Trophoblast cell (in vitro differentiated cells and primary cell): ENCODE data around the gene INHA.

Source experiments
- DNase-seq, 2 donors: peaks; one replicate each; pipeline ENCODE4 v3.0.0-alpha.2; 2016
- H2AFZ ChIP-seq: 2 replicates; pipeline ENCODE4 v1.6.1; 2013; ENCODE audit warnings: low read length, moderate library complexity, mild to moderate bottlenecking; ENCODE audit not compliant: insufficient read depth, poor library complexity
- H2AK5ac ChIP-seq: 2 replicates; pipeline ENCODE4 v1.6.1; 2013; ENCODE audit warnings: mild to moderate bottlenecking, low read length
- H2BK120ac ChIP-seq: 2 replicates; pipeline ENCODE4 v1.6.1; 2013; ENCODE audit warnings: low read length, mild to moderate bottlenecking, moderate library complexity; ENCODE audit not compliant: insufficient read depth, poor library complexity
- H2BK12ac ChIP-seq: 2 replicates; pipeline ENCODE4 v1.6.1; 2013; ENCODE audit warnings: mild to moderate bottlenecking, low read length, moderate library complexity
- H2BK5ac ChIP-seq: 2 replicates; pipeline ENCODE4 v1.6.1; 2013; ENCODE audit warnings: low read length, low read depth, moderate library complexity, mild to moderate bottlenecking; ENCODE audit not compliant: poor library complexity
- H3K14ac ChIP-seq: 2 replicates; pipeline ENCODE4 v1.6.1; 2013; ENCODE audit warnings: mild to moderate bottlenecking, low read length
- H3K18ac ChIP-seq: 2 replicates; pipeline ENCODE4 v1.6.1; 2013; ENCODE audit warnings: mild to moderate bottlenecking, low read length
- H3K23ac ChIP-seq: 2 replicates; pipeline ENCODE4 v1.6.1; 2013; ENCODE audit warnings: low read length
- H3K27ac ChIP-seq: 2 replicates; pipeline ENCODE4 v1.5.1; 2013; ENCODE audit warnings: low read depth, mild to moderate bottlenecking, inconsistent platforms, low read length, moderate library complexity
- H3K27me3 ChIP-seq: 2 replicates; pipeline ENCODE4 v1.6.1; 2013; ENCODE audit warnings: inconsistent platforms, mild to moderate bottlenecking, low read length, moderate library complexity; ENCODE audit not compliant: insufficient read depth
- H3K36me3 ChIP-seq, 2 experiments: 1 replicate in 1 of 2; 2 replicates in 1 of 2; pipeline ENCODE4 v1.6.1; 2013; ENCODE audit warnings: low read length in 2 of 2, mild to moderate bottlenecking in 2 of 2, moderate library complexity in 1 of 2; ENCODE audit not compliant: insufficient read depth in 2 of 2, control insufficient read depth in 1 of 2
- H3K4ac ChIP-seq: 2 replicates; pipeline ENCODE4 v1.6.1; 2013; ENCODE audit warnings: low read depth, mild to moderate bottlenecking, low read length, moderate library complexity
- H3K4me1 ChIP-seq, 2 experiments: 1 replicate in 1 of 2; 2 replicates in 1 of 2; pipeline ENCODE4 v1.6.1; 2013; ENCODE audit warnings: low read length in 2 of 2, mild to moderate bottlenecking in 2 of 2, moderate library complexity in 1 of 2; ENCODE audit not compliant: insufficient read depth in 2 of 2, control insufficient read depth in 1 of 2
- H3K4me2 ChIP-seq: 2 replicates; pipeline ENCODE4 v1.6.1; 2013; ENCODE audit warnings: inconsistent platforms, mild to moderate bottlenecking, low read length, moderate library complexity
- H3K4me3 ChIP-seq: 2 replicates; pipeline ENCODE4 v1.5.1; 2013; ENCODE audit warnings: mild to moderate bottlenecking, low read depth, low read length, inconsistent platforms
- H3K79me1 ChIP-seq: one replicate; pipeline ENCODE4 v1.6.1; 2013; ENCODE audit warnings: low read length
- H3K79me2 ChIP-seq: 2 replicates; pipeline ENCODE4 v1.6.1; 2013; ENCODE audit warnings: low read length, mild to moderate bottlenecking; ENCODE audit not compliant: control insufficient read depth, insufficient read depth, poor library complexity
- H3K9ac ChIP-seq: 2 replicates; pipeline ENCODE4 v1.6.1; 2013; ENCODE audit warnings: mild to moderate bottlenecking, low read length
- H3K9me3 ChIP-seq: 2 replicates; pipeline ENCODE4 v1.6.1; 2013; ENCODE audit warnings: low read depth, mild to moderate bottlenecking, control low read depth, inconsistent platforms, low read length; ENCODE audit not compliant: insufficient read depth
- H4K12ac ChIP-seq: 2 replicates; pipeline ENCODE4 v1.6.1; 2013; ENCODE audit warnings: low read depth, mild to moderate bottlenecking, low read length, moderate library complexity
- H4K8ac ChIP-seq: 2 replicates; pipeline ENCODE4 v1.6.1; 2013; ENCODE audit warnings: low read depth, mild to moderate bottlenecking, low read length, moderate library complexity
- H4K91ac ChIP-seq: one replicate; pipeline ENCODE4 v1.6.1; 2013; ENCODE audit warnings: low read depth, mild to moderate bottlenecking, low read length, moderate library complexity
- WGBS: extraction: QIAGEN DNeasy Blood & Tissue Kit; methylation state at CpG from one replicate; pipeline ENCODE4 v1.1.7; 2013; ENCODE audit warnings: missing lambda C conversion rate; ENCODE audit not compliant: insufficient read length, insufficient coverage; ENCODE audit errors: extremely low coverage; 5-methylcytosine and 5-hydroxymethylcytosine counted together

INHA gene

DNA sequence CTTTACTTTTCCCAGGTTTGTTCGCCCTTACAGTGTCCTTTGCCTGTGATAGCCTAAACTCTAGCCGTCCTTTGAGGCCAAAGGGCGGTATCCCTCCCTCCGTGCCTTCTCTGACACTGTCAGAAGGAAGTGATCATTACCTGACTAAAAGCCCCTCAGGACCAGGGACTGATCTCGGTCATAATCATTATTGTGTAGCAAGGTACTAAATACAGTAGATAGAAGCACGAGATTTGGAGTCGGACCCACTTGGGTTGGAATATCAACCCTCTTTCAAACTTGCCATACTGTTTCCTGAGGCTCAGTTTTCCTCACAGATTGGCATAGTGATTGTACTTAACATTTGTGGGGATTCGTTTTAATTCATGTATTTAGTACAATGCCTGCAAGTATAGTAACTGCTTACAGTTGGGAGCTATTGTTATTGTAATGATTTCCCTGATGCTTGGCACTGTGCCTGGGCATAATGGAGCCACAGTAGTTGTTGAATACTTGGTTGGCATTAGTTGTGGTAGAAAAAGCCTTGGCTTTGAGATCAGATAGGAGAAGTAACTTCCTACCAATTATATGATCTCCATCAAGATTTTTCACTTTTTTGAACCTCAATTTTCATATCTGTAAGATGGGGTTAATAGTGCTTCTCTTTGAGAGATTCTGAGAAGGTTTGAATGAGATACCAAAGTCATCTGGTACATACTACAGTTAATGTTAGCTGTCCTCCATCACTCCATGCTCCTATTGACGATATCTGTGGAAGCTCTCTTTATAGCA, 26.4 kb downstream of the INHA start:
- H4K91ac ChIP-seq: peak overlapping the region; percentile 72
- peak overlapping the region; percentile 80 for H3K4me2 ChIP-seq
- peak overlapping the region; percentile 84 for H4K8ac ChIP-seq
- peak overlapping the region; percentile 15 for H2BK5ac ChIP-seq
- H3K14ac ChIP-seq: no peak overlapping the region
- peak overlapping the region; percentile 82 for H2AFZ ChIP-seq
- WGBS: no CpG with 5 or more reads among the region's 9 CpGs
- no peak for DNase-seq
- peaks cover 18% of the 10 kb centered on the region for H3K79me1 ChIP-seq
- H3K23ac ChIP-seq: no peak overlapping the region
- no peak overlapping the region for H2AK5ac ChIP-seq
- H3K4ac ChIP-seq: peak overlapping the region; percentile 31
- H3K9ac ChIP-seq: no peak overlapping the region
- H3K27ac ChIP-seq: peak overlapping the region; percentile 63
- H3K27me3 ChIP-seq: no peaks in the 10 kb centered on the region
- peak overlapping the region; percentile 62 for H2BK120ac ChIP-seq
- H3K4me3 ChIP-seq: peak overlapping the region; percentile 66
- H2BK12ac ChIP-seq: no peak overlapping the region
- peaks cover 6 to 17% of the 10 kb centered on the region in 2 experiments for H3K4me1 ChIP-seq
- H3K36me3 ChIP-seq: peaks cover 7 to 16% of the 10 kb centered on the region in 2 experiments
- peaks cover 8% of the 10 kb centered on the region for H3K79me2 ChIP-seq
- no peaks in the 10 kb centered on the region for H3K9me3 ChIP-seq
- H4K12ac ChIP-seq: peak overlapping the region; percentile 66
- peak overlapping the region; percentile 50 for H3K18ac ChIP-seq

DNA sequence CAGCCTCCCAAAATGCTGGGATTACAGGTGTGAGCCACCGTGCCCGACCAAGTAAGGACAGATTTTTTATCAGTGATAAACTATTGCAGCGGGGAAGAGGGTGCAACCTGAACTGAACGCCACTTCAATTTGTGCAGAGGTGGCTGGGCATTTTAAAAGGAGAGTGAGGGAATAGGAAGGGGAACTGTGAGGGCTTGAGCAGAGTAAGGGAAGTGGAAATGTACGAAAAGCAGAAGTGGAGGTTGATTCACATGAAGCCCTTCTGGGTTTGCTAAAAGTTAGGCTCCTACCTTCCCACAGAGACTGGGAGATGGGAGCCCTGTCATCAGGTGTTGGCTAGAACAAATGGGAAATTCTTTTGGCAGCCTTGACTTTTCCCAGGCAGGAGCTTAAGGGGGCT, 31.7 kb downstream of the INHA start:
- no peak overlapping the region for H2BK5ac ChIP-seq
- H3K4me2 ChIP-seq: no peak overlapping the region
- H3K36me3 ChIP-seq: peaks cover 31 to 47% of the 10 kb centered on the region in 2 experiments
- H3K4me1 ChIP-seq: no peaks in the 10 kb centered on the region
- H3K4ac ChIP-seq: no peak overlapping the region
- no peak overlapping the region for H2AFZ ChIP-seq
- H3K18ac ChIP-seq: no peak overlapping the region
- H3K27me3 ChIP-seq: no peaks in the 10 kb centered on the region
- no peaks in the 10 kb centered on the region for H3K79me2 ChIP-seq
- no peaks in the 10 kb centered on the region for H3K9me3 ChIP-seq
- no peak overlapping the region for H4K91ac ChIP-seq
- H3K27ac ChIP-seq: no peak overlapping the region
- no peaks in the 10 kb centered on the region for H3K79me1 ChIP-seq
- no peak overlapping the region for H4K8ac ChIP-seq
- no peak overlapping the region for H3K9ac ChIP-seq
- no peak overlapping the region for H2BK120ac ChIP-seq
- no peak for DNase-seq
- H3K4me3 ChIP-seq: no peak overlapping the region
- no peak overlapping the region for H4K12ac ChIP-seq
- H3K23ac ChIP-seq: no peak overlapping the region
- WGBS: no CpG with 5 or more reads among the region's 5 CpGs
- no peak overlapping the region for H2BK12ac ChIP-seq
- H3K14ac ChIP-seq: no peak overlapping the region
- no peak overlapping the region for H2AK5ac ChIP-seq

DNA sequence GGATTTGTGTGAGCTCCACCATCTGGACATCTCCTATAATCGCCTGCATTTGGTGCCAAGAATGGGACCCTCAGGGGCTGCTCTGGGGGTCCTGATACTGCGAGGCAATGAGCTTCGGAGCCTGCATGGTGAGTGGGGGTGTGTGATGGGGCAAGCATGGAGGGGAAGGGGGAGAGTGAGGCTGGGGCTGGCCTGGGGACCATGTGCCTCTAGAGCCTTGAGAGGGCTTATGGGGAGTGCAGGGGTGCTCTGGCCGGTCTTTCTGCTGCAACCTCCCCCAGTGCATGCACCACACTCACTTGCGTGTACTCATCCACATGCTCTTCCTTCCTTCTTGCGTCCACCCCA, 33.5 kb downstream of the INHA start:
- Histone ChIP-seq H3K79me1 (no peaks in the 10 kb centered on the region), H2BK120ac (no peak overlapping the region), H3K4me2 (no peak overlapping the region), H3K23ac (no peak overlapping the region), H4K8ac (no peak overlapping the region), H3K4me1 (no peaks in the 10 kb centered on the region), H3K27me3 (no peaks in the 10 kb centered on the region), H4K12ac (no peak overlapping the region), H2AK5ac (no peak overlapping the region), H3K14ac (no peak overlapping the region), H3K9me3 (no peaks in the 10 kb centered on the region), H2AFZ (no peak overlapping the region), H2BK12ac (no peak overlapping the region), H3K36me3 (peaks cover 36 to 56% of the 10 kb centered on the region in 2 experiments), H3K9ac (no peak overlapping the region), H4K91ac (no peak overlapping the region), H2BK5ac (no peak overlapping the region), H3K27ac (no peak overlapping the region), H3K18ac (no peak overlapping the region), H3K4me3 (no peak overlapping the region), H3K4ac (no peak overlapping the region), H3K79me2 (no peaks in the 10 kb centered on the region)
- WGBS: no CpG with 5 or more reads among the region's 6 CpGs
- no peak for DNase-seq

DNA sequence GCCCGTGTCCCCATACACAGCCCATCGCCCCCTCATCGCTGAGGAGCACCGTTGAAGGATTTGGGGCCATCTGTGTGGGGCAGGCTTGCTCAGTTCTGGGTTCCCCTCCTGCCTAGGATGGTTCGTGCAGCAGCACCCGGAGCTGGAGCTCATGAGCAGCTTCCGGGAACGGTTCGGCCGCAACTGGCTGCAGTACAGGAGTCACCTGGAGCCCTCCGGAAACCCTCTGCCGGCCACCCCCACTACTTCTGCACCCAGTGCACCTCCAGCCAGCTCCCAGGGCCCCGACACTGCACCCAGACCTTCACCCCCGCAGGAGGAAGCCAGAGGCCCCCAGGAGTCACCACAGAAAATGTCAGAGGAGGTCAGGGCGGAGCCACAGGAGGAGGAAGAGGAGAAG, 35.8 kb downstream of the INHA start:
- Histone ChIP-seq H2BK12ac (no peak overlapping the region), H3K27me3 (no peaks in the 10 kb centered on the region), H3K4ac (no peak overlapping the region), H3K27ac (no peak overlapping the region), H3K23ac (no peak overlapping the region), H3K79me2 (no peaks in the 10 kb centered on the region), H4K8ac (no peak overlapping the region), H3K18ac (no peak overlapping the region), H2AK5ac (no peak overlapping the region), H2AFZ (no peak overlapping the region), H3K4me3 (no peak overlapping the region), H3K9me3 (no peaks in the 10 kb centered on the region), H2BK5ac (no peak overlapping the region), H3K36me3 (peaks cover 36 to 46% of the 10 kb centered on the region in 2 experiments), H3K79me1 (no peaks in the 10 kb centered on the region), H3K14ac (no peak overlapping the region), H3K4me2 (no peak overlapping the region), H4K91ac (no peak overlapping the region), H3K9ac (no peak overlapping the region), H4K12ac (no peak overlapping the region), H3K4me1 (no peaks in the 10 kb centered on the region), H2BK120ac (no peak overlapping the region)
- no peak for DNase-seq
- no CpG with 5 or more reads among the region's 15 CpGs for WGBS
